Skin epidermis (tissue), 12 donors: Measurements from ENCODE around the gene TRAK1.

Experiments used
- H3K27ac ChIP-seq, 21 experiments: fragments of 200-600 bp; sonication (generic) in 11 of 21; one replicate each; pipeline ENCODE4 v1.5.0; 2020; ENCODE audit warnings: mild to moderate bottlenecking in 3 of 21, inconsistent platforms in 2 of 21, moderate library complexity in 2 of 21
- H3K4me3 ChIP-seq, 7 experiments: fragments of 200-600 bp; sonication (generic) in 2 of 7; one replicate each; pipeline ENCODE4 v1.5.0; 2020; ENCODE audit warnings: inconsistent platforms in 2 of 7, mild to moderate bottlenecking in 2 of 7, moderate library complexity in 1 of 7

The TRAK1 gene

DNA sequence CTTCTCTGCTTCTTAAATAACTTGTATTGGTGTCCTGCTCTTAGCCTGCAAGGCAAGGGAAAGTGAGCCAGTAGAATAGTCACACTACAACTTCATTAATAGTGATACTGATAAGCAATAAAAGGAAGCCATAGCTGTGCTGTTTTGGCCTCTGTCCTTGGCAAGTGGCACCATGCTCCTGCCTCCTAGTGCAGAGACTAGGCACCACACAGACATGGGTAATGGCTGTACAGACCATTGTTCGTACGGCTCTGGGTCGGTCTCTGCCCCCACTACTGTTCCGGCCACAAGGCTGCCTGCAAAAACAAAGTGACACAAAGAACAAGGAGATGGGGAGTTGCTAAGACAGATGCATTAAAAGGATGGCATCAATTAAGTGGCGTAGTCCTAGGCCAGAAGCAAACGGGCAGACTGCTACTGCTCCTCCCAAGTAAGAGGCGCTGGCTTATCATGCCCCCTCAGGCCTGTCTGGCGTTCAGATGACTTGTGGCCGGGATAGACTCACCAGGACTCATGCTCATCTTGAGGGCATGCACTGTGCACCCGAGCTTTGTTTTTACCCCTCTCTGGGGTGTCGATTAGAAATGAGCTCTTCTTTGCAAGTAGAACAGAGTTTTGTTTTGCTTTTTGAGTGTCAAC, 75.6 kb downstream of the TRAK1 start:
- H3K4me3 ChIP-seq, result no peak overlapping the region

DNA sequence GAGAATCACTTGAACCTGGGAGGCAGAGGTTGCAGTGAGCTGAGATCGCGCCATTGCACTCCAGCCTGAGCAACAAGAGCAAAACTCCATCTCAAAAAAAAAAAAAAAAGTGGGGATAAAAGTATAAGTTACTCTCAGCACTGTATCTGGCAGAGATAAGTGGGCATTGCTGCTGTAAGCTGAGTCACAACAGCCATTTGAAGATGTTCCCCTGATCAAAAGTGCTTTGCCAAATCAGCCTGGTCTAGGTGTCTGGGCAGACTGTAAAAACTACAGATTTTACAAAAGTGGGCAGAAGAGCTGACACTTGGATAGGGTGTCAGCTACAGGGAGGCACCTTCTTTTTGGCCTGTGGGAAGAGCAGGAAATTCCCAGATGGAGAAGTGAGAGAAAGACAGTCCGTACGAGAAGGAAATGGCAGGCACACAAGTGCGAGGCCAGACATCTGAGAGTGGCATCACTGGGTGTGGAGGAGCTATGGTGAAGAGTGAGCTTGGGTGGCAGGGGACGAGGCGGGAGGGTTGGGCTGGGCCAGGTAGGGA, 78.5 kb downstream of the TRAK1 start:
- Histone ChIP-seq H3K27ac (peak overlapping the region in 2 of 21 experiments; percentile 4 to 49), H3K4me3 (no peak overlapping the region)

More for the DNA sequence above, 75.6 kb downstream of the TRAK1 start:
- H3K27ac ChIP-seq, result no peak overlapping the region

DNA sequence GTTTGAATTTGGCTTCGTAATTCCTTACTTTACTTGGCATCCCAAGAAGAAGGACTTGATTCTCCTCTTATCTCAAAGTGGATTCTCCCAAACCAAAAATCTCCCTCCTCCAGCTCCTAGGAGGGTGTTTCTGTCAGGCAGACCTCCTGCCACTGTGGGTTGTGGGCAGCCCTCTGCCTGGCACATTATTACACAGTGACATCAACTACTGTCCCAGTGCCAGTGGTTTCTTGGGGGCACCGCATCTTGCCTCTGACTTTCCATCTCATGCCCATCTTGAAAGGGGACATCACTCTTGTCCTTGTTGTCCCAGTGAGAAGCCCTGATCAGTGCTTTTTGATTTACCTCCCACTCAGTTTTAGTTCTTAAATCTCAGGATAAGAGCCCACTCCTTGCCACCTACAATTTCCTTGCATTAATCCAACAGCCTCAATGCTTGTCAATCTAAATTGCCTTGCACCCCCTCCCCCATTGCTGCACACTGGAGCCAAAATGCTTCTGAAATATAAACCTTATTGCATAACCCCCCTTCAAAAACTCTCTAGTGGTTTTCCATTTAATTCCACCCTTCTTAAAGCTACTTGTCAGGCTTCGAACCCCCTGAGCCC, 81.0 kb downstream of the TRAK1 start:
- Histone ChIP-seq H3K27ac (peak overlapping the region in 1 of 21 experiments; percentile 1), H3K4me3 (no peak overlapping the region)

DNA sequence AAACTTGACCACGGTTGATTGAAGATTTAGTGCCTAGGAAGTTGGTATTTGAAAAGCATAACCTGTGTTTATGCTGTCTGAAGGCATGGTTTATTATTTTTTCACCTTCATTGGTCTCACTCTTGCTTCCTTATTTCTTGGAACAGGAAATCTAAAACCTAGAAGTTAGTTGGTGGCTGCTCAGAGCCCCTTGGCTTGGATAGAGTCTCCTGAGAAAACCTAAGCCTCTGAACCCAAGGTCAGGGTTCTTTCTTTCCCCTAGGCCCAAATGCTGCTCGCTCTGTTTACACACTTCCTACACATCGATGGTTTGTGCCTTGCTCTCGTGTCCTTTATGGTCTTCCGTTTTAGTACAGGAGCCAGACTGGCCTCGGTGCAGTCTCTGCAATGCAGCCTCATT, 82.2 kb downstream of the TRAK1 start:
- Histone ChIP-seq H3K27ac (no peak overlapping the region), H3K4me3 (no peak overlapping the region)

DNA sequence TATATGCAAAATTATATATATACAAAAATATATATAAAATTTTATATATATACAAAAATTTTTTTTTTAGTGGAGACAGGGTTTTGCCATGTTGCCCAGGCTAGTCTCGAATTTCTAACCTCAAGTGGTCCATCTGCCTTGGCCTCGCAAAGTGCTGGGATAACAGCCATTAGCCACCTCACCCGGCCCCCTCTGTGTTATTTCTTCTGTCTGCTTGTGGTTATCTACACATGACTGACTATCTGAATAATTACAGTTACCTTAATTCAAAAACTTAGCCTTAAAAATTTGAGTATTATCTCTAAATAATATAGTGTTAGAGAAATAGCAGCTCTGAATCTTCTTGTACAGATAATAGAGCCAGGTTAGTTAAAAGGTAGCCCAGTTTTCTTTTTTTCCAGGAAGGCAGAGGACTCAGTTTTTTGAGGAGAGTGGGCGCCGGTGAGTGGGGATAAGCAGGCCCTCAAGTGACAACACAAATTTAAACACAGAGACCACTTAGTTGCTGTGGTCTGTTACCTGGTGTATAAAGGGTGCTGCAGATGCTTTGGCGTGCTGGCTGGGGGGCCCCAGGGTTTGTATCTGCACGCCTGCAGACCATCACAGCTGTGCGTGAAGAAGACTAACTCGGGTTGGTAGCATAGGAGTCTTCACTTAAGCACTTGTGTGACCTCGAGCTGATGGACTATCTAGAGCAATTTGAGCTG, 83.7 kb downstream of the TRAK1 start:
- Histone ChIP-seq H3K27ac (no peak overlapping the region), H3K4me3 (no peak overlapping the region)

DNA sequence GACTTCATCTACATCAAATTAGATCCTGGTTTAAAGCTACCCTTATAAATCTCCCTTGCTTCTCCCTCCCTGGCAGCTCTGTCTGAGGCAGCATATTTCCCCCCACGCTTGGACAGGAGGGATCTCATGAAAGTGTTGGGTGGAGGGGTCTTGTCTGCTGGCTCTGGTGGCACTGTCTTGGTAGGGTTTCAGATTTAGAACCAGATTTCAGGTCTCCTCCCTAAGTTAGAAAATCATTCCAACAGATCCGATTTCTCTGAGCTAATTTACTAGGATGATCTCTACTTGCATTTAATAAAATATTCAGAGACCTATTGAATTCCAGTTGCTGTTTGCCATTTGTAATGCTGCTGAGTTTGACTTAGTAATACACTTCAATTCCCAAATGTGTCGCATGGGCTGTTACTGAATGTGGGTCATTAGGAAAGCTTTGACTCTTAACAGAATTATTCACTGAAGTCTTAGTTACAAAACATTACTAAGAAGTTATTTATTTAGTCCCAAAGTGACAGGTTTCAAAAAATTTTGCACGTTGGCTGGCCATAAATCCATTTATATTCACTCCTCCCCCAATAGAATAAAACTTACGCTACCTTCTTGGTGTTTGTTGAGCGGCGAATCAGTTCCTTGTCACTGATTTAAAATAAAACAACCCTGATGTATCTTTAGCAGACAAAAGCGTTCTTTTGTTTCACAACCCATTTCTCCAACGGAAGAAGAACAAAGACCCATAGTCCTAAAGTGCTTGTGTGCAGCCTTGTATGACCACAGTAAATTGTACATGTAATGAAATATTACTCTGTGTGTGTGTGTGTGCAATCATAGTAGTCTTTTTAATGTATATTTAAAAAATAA, 84.5 kb downstream of the TRAK1 start:
- H3K27ac ChIP-seq, result peak overlapping the region in 1 of 21 experiments; percentile 13
- H3K4me3 ChIP-seq, result no peak overlapping the region

DNA sequence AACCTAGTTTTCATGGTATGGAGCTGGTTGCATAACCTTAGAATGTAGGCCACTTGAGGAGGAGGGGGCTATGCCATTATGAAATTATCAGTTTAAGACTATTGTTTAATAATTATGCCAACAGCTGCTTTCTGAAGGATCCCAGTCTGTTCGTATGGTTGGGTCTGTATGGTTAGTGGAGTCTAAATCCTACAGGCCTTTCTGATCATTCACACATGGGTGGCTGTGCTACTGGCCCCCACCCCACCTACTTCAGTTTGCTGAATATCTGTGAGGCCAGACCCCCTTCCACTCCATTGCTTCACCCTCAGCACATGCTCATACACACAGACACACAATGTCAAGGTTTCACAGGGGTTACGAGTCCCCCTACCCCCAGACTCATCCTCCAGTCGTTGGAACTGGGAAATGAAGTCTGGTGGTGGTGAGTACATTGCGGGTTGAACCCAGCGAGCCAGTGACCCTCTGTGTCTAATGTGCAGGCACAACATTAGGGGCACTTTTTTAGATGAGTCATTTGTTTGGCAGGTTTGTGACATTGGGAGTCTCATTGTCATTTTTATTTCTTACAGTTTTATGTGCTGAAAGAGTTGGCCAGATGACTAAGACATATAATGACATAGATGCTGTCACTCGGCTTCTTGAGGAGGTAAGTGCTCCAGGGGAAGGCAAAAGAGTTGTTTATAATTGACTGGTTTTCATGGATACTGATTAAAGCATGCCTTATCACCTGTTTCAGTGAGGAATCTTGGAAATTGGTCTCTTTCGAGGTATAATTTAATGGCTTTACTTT, 85.3 kb downstream of the TRAK1 start:
- peak overlapping the region in 1 of 21 experiments; percentile 13 for H3K27ac ChIP-seq
- H3K4me3 ChIP-seq, result no peak overlapping the region

DNA sequence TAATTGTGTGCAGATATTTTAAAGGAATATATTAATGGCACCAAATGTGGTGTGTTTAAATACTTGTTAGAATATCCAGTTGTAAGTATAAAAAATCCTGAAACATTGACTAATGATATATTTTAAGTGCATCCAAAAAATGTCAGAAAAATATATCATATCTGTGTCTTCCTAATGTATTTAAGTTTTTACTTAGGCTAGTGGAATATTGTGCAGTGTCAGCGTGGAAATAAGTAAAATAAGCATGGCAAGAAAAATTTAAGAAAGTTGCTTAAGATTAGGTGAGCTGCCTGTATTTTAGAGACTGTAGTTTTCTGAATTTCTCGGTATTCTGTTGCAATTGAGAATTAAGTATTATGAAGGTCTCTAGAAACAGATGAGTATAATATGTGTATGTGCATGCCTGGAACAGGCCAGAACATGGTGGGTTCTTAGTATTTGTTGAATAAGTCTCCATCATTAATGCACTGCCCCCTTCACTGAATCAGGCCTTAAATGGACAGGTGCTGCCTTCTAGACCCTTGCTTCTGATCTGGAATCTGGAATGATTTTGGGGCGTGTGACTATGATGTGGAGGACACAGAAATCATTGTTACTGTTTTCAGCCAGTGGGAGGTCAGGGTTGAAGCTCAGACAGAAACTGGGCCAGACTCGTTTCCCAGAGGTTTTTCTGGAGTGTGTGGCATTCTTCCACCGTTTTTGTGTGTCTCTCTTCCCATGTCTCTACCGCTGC, 86.1 kb downstream of the TRAK1 start:
- H3K27ac ChIP-seq, result peak overlapping the region in 1 of 21 experiments; percentile 28

DNA sequence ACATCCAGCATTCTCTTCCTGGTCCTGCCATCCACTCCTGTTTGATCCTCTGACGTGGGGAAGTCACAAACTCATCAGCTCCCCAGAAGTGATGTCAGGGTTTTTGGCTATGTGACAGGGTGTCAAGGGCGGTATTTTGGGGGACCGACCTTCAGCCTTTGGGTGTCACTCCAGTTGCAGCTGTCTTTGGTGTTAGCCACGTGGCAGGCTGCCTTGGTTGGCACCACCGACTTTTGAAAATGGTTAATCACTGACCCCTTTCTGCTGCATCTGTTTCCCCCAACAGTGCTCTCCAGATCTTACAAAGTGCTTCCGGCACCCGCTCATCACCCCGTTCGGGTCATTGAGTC, 86.6 kb downstream of the TRAK1 start:
- no peak overlapping the region for H3K4me3 ChIP-seq
- H3K27ac ChIP-seq, result peak overlapping the region in 1 of 21 experiments; percentile 28

More for the DNA sequence above, 86.1 kb downstream of the TRAK1 start:
- no peak overlapping the region for H3K4me3 ChIP-seq

DNA sequence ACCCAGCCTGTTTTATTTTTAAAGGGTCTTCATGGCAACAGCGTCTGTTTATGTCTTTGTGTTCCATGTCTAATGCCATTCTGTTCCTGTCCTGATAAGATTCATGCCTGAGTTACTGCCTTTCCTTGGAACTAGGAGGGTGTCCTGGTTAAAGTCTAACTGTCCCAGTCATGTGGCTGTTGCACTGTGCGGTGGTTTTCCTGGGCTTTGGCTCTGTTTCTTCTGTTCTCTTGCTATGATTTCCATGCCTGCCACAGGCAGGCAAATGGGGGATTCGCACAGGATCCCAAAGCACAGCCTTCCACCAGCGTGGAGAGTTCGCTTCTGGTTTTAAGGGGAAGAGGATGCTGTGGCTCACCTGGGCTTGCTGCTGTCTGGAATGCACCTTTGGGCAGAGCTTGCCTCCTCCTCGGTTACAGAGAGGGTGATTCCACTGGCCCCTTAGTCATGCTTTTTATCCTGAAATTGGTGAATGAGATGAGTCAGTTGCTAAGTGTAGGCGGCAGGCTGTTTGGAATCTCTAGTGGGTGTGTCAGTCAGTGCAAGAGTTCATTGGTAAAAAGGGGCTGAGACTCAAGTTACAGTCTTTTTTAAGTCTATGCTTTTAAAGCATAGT, 88.1 kb downstream of the TRAK1 start:
- Histone ChIP-seq H3K4me3 (no peak overlapping the region), H3K27ac (peak overlapping the region in 8 of 21 experiments; percentile 26 to 74 (median 56))

DNA sequence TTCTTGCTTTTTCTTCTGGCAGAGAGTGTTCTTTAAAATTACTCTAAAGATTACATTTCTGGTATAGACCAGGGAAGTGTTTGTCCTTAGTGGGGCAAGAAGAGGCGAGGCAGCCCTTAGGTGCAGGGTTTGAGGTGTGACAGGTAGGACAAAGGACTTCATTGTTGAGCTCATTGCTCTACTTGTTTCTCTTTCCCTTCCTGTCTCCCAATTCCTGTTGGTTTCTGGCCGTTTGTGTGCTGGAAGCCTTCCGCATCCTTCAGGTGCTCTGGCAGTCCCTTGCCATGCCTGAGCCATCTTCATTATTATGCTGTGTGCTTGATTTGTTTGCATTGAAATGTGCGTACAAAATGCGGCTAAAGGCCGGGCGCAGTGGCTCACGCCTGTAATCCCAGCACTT, 89.7 kb downstream of the TRAK1 start:
- Histone ChIP-seq H3K4me3 (no peak overlapping the region), H3K27ac (peak overlapping the region in 3 of 21 experiments; percentile 9 to 49 (median 24))

DNA sequence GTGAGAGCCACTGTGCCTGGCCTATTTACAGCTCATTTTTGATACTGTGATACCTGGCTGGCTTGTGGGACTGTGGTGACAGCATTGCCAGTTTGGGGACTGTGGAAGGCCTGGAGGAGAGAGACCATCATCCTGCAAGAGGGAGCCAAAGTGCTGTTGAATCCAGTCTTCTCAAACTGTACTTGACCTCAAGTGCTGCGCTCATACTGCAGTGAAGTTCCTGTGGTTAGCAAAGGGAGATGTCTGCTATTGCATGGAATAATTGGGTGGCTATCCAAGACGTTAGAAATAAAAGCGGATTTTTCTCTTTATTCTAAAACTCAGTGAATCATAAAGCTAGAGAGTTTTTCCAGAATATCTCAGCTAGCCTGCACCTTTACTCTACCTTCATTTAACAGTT, 91.4 kb downstream of the TRAK1 start:
- Histone ChIP-seq H3K4me3 (no peak overlapping the region), H3K27ac (peak overlapping the region in 2 of 21 experiments; percentile 12 to 52)

DNA sequence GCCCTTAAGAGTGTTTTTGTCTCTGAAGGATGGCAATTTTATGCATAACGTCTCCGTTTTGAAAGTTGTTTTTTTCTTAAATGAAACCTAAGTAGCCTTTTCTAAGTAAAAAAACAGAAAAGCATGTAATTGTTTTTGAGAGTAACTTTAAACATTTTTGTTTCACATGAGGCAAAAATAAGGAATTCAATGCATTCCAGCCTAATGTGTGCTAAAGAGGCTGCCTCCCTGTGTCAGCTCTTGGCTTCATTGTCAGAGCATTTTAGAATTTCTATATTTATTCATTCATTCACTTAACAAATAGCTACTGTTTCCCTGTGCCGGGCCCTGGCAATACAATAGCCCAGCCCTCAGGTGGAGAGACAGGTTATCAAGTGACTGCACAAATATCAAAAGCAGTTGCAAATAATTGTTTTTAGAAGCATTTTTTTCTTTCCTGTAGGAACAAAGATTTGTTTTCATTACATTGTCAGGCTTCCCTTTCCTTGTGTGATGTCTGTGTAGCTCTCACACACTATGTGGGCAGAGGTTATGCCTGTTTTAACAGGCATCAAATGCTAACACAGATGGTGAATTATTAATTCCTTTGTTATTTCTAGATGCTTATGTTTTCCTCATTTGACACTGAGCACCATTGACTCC, 93.0 kb downstream of the TRAK1 start:
- peak overlapping the region in 2 of 21 experiments; percentile 0 to 46 for H3K27ac ChIP-seq
- H3K4me3 ChIP-seq, result no peak overlapping the region

DNA sequence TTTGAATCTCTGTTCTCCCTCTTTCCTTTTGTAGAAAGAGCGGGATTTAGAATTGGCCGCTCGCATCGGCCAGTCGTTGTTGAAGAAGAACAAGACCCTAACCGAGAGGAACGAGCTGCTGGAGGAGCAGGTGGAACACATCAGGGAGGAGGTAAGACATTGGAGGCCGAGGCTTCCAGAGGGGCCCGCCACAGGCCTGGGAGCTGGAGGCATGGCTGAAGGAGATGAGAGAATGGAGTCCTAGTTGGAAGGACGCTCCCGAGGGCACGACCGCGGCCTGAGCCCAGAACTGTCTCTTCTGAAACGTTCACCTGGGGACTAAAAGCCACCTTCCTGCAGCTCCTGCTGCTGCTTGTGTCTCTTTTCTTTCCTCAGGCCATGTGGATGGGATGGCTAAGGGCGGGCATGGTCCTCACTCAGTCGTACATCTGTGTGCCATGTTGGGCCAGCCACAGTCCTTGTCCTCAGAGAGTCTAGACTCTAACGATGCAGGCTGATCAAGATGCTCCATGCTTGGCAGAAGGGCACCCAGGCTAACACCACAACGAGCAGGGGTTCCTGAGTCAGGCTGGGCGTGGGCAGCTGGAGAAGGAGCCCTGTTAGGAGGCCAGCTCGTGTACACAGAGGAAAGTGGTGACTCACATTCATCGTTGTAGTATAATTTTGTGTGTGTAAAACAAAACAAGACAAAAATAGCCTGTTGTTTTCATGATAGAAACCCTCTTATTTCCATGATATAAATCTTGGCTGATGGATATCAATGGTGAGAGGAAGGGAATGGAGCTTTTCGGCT, 93.7 kb downstream of the TRAK1 start:
- Histone ChIP-seq H3K27ac (peak overlapping the region in 4 of 21 experiments; percentile 5 to 58 (median 36)), H3K4me3 (no peak overlapping the region)

DNA sequence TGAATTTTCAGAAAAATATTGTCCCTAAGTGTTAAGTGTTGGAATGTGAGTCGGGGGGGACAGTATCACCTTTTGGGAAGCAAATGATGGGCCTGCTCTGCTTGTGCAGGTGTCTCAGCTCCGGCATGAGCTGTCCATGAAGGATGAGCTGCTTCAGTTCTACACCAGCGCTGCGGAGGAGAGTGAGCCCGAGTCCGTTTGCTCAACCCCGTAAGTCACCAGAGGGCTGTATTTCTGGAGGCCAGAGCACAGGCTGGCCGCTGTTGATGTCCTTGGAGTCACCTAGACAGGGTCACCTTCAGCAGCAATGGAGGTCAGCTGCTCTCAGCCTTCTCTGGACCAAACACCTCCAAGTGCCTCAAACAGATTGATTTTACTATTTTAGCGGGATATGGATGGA, 96.8 kb downstream of the TRAK1 start:
- no peak overlapping the region for H3K27ac ChIP-seq

DNA sequence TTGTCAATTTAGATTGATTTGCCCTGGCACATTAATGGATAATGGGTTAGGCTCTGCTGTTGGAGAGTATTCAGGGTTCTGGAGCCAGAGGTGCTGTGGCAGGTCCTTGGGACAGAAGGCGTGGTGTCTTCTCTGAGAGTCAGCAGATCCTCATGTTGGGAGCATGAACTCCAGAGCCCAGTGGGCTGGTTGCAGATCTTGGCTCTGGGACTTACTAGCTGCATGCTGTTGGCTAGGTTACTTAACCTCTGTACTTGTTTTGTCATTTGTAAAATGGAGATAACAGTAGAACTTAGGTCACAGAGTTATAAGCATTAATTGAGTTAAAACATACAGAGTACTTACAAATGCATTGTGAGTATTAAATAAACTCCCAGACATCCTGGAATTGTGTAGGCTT, 97.2 kb downstream of the TRAK1 start:
- Histone ChIP-seq H3K27ac (no peak overlapping the region), H3K4me3 (no peak overlapping the region)

More for the DNA sequence above, 96.8 kb downstream of the TRAK1 start:
- H3K4me3 ChIP-seq, result no peak overlapping the region

DNA sequence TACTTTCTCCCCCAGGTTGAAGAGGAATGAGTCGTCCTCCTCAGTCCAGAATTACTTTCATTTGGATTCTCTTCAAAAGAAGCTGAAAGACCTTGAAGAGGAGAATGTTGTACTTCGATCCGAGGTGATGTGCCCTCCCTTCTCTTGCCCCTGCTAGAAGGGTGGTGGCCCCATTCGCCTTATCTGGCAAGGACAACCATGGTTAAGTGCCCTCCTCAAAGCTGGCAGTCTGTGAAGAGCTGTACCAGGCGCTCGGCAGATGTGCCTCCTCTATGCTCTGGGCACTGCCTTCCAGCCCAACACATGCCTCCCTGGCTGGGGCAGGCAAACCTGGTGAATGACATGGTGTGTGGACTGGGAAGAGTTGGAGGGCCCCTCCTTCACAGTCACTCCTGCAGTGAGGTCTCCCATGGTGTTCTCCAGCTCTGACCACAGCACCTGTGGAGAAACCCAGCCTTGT, 97.9 kb downstream of the TRAK1 start:
- no peak overlapping the region for H3K27ac ChIP-seq

More for the DNA sequence above, 97.9 kb downstream of the TRAK1 start:
- no peak overlapping the region for H3K4me3 ChIP-seq
